Effector memory CD4-positive, alpha-beta T cell (primary cell): ENCODE results near the gene P2RX1.
"Not testable (repeated sequence)": the region's sequence is repeated elsewhere in the genome, so short reads cannot be mapped to it uniquely, and the experiment has no call there.

ENCODE experiments used
- DNase-seq, 3 donors: peaks; one replicate each; pipeline ENCODE4 v3.0.0-alpha.2; 2020
- H3K27ac ChIP-seq: 2 replicates; pipeline ENCODE4 v1.7.0; 2013; ENCODE audit warnings: mild to moderate bottlenecking, low read length, moderate library complexity; ENCODE audit not compliant: insufficient read depth, poor library complexity, severe bottlenecking
- H3K27me3 ChIP-seq: replicated peaks from 2 replicates; pipeline ENCODE4 v1.7.0; 2013; ENCODE audit warnings: mild to moderate bottlenecking, low read length; ENCODE audit not compliant: insufficient read depth, control insufficient read depth, poor library complexity, severe bottlenecking
- H3K36me3 ChIP-seq: 2 replicates; pipeline ENCODE4 v1.7.0; 2013; ENCODE audit warnings: mild to moderate bottlenecking, low read length, moderate library complexity; ENCODE audit not compliant: control insufficient read depth, insufficient read depth
- H3K4me1 ChIP-seq: 2 replicates; pipeline ENCODE4 v1.7.0; 2013; ENCODE audit warnings: low read length, mild to moderate bottlenecking; ENCODE audit not compliant: control insufficient read depth, insufficient read depth, poor library complexity, severe bottlenecking
- H3K4me3 ChIP-seq: 2 replicates; pipeline ENCODE4 v1.7.0; 2013; ENCODE audit warnings: low read length, low read depth, mild to moderate bottlenecking; ENCODE audit not compliant: insufficient read depth, poor library complexity, severe bottlenecking
- H3K9me3 ChIP-seq: 2 replicates; pipeline ENCODE4 v1.7.0; 2013; ENCODE audit warnings: mild to moderate bottlenecking, low read length, moderate library complexity; ENCODE audit not compliant: control insufficient read depth

P2RX1 gene

DNA sequence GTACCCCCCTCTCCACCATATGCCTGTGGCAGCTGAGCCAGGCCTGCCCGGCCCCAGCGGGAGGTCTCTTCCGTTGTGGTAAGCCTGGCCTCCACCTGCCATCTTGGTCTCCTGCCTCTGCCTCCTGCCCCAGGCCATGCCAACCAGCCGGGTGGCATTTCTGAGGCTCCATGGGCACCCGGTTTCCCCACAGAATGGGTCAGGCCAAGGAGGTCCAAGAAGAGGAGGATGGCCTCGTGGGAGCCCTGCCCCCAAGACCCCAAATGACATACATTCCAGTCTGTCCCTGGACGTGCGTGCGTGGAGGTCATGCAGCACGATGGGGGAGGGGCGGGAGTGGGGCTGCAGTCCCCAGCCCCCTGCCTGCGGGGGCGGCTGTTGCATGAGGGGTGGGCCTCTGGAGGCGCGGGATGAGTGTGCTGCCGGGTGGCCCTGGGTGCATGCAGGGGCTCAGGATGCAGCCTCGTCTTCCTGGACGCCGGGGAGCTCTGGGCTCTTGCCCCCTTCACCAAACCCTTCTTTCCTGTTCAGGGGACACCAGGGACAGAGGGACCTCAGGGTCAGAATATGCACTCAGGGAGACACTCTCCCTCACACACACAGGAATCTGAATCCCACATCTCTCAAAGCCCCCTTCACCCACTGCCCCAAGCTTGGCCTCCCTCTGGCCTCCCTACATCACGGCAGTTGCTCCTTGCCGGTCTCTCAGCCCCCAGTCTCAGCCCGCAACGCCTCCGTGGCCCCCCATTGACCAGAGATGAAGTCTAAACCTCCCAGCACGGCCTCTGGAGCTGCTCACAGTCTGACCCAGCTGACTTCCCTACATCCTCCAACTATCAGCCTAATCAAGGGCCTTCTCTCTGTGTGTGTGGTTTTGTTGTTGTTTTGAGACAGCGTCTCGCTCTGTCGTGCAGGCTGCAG, 54.2 kb downstream of the P2RX1 start:
- no peaks in the 10 kb centered on the region for H3K27me3 ChIP-seq
- no peaks in the 10 kb centered on the region for H3K4me1 ChIP-seq
- no peak overlapping the region for H3K27ac ChIP-seq
- no peak for DNase-seq
- H3K36me3 ChIP-seq = no peaks in the 10 kb centered on the region
- no peaks in the 10 kb centered on the region for H3K9me3 ChIP-seq
- no peak overlapping the region for H3K4me3 ChIP-seq

DNA sequence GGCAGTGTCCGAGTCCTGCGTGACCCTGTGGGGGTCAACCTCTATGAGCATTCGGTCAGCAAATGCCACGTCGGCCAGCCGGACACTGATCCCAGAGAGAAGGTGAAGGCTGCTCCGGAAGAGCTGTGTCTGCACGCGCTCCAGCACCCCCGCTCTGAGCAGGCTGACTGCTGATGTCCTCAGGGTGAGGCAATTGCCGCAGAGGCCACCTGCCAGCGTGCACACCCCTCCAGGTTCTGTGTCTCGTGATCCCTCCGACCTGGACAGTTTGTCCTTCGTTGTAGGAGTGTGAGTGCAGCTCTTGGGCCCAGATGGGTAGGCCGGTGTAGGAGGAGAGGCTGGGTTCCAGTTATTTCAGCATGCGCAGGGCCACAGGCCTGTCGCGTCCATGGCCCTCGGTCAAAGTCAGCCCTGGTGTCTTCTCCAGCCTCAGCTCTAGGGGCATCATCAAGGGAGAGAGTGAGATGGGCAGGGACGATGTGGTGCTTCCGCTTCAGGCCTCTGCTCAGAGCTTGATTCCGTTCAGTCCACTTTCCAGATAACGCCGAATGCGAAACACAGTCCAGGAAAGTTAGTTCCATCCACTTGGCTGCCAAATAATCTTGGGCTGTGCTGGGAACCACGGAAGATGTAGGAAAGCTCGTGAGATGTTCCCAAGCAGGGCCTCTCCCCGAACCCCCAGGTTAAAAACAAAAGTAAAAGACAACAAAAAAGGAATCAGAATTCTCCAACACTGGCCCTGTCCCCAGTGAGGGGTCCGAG, 55.1 kb downstream of the P2RX1 start:
- Histone ChIP-seq H3K4me1 (no peaks in the 10 kb centered on the region), H3K36me3 (no peaks in the 10 kb centered on the region), H3K9me3 (no peaks in the 10 kb centered on the region), H3K27me3 (no peaks in the 10 kb centered on the region), H3K27ac (no peak overlapping the region), H3K4me3 (no peak overlapping the region)
- DNase-seq = no peak

GRCh38 chr17:3859940-3860339, 56.3 kb downstream of the P2RX1 start:
- no peaks in the 10 kb centered on the region for H3K9me3 ChIP-seq
- H3K4me3 ChIP-seq = no peak overlapping the region
- DNase-seq = no peak
- no peak overlapping the region for H3K27ac ChIP-seq
- no peaks in the 10 kb centered on the region for H3K27me3 ChIP-seq
- H3K36me3 ChIP-seq = no peaks in the 10 kb centered on the region
- no peaks in the 10 kb centered on the region for H3K4me1 ChIP-seq

GRCh38 chr17:3857261-3858105, 58.8 kb downstream of the P2RX1 start:
- H3K27ac ChIP-seq = no peak overlapping the region
- H3K36me3 ChIP-seq = no peaks in the 10 kb centered on the region
- H3K9me3 ChIP-seq = no peaks in the 10 kb centered on the region
- DNase-seq = no peak
- no peaks in the 10 kb centered on the region for H3K27me3 ChIP-seq
- H3K4me3 ChIP-seq = no peak overlapping the region
- H3K4me1 ChIP-seq = no peaks in the 10 kb centered on the region

DNA sequence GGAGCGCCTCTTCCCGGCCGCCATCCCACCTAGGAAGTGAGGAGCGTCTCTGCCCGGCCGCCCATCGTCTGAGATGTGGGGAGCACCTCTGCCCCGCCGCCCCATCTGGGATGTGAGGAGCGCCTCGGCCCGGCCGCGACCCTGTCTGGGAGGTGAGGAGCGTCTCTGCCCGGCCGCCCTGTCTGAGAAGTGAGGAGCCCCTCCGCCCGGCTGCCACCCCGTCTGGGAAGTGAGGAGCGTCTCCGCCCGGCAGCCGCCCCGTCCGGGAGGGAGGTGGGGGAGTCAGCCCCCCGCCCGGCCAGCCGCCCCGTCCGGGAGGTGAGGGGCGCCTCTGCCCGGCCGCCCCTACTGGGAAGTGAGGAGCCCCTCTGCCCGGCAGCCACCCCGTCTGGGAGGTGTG, 62.1 kb downstream of the P2RX1 start:
- DNase-seq, H3K4me1 ChIP-seq, H3K4me3 ChIP-seq, H3K27ac ChIP-seq, H3K9me3 ChIP-seq, H3K36me3 ChIP-seq, H3K27me3 ChIP-seq: not testable (repeated sequence)

DNA sequence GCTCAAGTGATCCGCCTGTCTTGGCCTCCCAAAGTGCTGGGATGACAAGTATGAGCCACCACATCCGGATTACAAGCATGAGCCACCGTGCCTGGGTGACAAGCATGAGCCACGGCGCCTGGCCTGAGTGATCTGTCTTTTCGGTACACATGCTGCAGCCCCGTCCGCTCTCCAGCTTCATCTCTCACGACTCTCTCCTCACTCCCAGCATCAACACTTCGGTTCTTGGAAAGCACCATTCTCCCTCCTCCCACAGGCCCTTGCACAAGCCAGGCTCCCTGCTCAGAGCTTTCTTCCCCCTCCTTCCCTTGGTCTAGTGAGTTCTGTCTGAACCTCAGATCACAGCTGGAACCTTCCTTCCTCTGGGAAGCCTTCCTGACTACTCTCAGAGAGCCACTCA, 63.7 kb downstream of the P2RX1 start:
- Histone ChIP-seq H3K4me1 (no peaks in the 10 kb centered on the region), H3K27me3 (no peaks in the 10 kb centered on the region), H3K27ac (no peak overlapping the region), H3K36me3 (no peaks in the 10 kb centered on the region), H3K4me3 (no peak overlapping the region), H3K9me3 (no peaks in the 10 kb centered on the region)
- no peak for DNase-seq

- DNase-seq = no peak
- no peak overlapping the region for H3K4me3 ChIP-seq
- no peaks in the 10 kb centered on the region for H3K36me3 ChIP-seq
- H3K27me3 ChIP-seq = no peaks in the 10 kb centered on the region
- H3K27ac ChIP-seq = no peak overlapping the region
- H3K4me1 ChIP-seq = no peaks in the 10 kb centered on the region
- H3K9me3 ChIP-seq = no peaks in the 10 kb centered on the region
Measured at GRCh38 chr17:3851461-3852100, 64.7 kb downstream of the P2RX1 start.

- Histone ChIP-seq H3K27me3 (no peaks in the 10 kb centered on the region), H3K36me3 (no peaks in the 10 kb centered on the region), H3K4me3 (no peak overlapping the region), H3K27ac (no peak overlapping the region), H3K4me1 (peaks cover 14% of the 10 kb centered on the region), H3K9me3 (no peaks in the 10 kb centered on the region)
- DNase-seq = no peak
Measured at GRCh38 chr17:3848229-3848835, 67.9 kb downstream of the P2RX1 start.

DNA sequence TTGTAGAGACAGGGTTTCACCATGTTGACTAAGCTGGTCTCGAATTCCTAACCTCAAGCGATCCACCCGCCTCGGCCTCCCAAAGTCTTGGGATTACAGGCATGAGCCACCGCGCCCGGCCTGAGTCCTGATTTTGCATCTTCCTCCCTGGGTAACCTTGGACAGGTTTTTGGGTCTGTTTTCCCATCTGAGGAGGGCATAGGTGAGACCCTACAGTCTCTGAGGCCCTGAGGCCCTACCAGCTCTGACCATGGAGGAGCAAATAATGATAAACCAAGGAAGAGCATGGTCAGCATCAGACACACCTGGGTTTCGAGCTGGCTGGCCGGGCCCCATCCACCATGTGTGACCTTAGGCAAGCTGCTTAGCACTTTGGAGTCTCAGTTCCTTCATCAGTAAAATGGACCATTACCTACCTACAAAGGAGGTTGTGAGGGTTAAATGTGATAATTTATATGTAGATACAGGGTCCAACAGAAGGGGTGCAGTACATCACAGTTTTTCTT, 69.0 kb downstream of the P2RX1 start:
- Histone ChIP-seq H3K36me3 (no peaks in the 10 kb centered on the region), H3K27ac (no peak overlapping the region), H3K4me3 (no peak overlapping the region), H3K27me3 (no peaks in the 10 kb centered on the region), H3K4me1 (peaks cover 14% of the 10 kb centered on the region), H3K9me3 (no peaks in the 10 kb centered on the region)
- DNase-seq = no peak
